IMR-90 (cell line): ENCODE results near the gene TSPAN4. TPM values are rescaled to one million over a fixed set of nuclear protein-coding genes. Genes with fewer than 3 reads are reported as not detected.

Experiments
- ATAC-seq: fragments of 200-7000 bp; cut with Tn5 transposase; 2 replicates; pipeline ENCODE4 v1.9.1; 2020; ENCODE audit warnings: low read depth, mild to moderate bottlenecking, moderate library complexity
- BruUV-seq: library from RNA; stranded (reverse); fragments of 400-500 nt; replicated peaks from 2 replicates; lab custom pipeline; 2021; lab: Mats Ljungman, UMichigan
- CTCF ChIA-PET: fragments of 300-600 bp; formaldehyde crosslinking; extraction: SDS; loops from one replicate; lab custom pipeline; 2021; ENCODE audit warnings: antibody characterized with exemption; lab: Yijun Ruan, JAX
- POLR2A ChIA-PET: fragments of 300-600 bp; sonication (Branson Sonifier 250); formaldehyde crosslinking; loops from one replicate; lab custom pipeline; 2022; ENCODE audit warnings: antibody characterized with exemption; ENCODE audit not compliant: unreplicated experiment; lab: Charles Lee
- DNase-seq: peaks from one replicate; pipeline ENCODE4 v3.0.0; 2013
- H2AFZ ChIP-seq: replicated peaks from 2 replicates; pipeline ENCODE3; 2013; ENCODE audit warnings: low read length, mild to moderate bottlenecking; ENCODE audit not compliant: poor library complexity
- H2AK5ac ChIP-seq: 2 replicates; pipeline ENCODE4 v1.6.1; 2013; ENCODE audit warnings: low read depth, low read length, inconsistent platforms
- H2AK9ac ChIP-seq: replicated peaks from 2 replicates; pipeline ENCODE3; 2013; ENCODE audit warnings: mild to moderate bottlenecking, low read depth, low read length, moderate library complexity; ENCODE audit not compliant: poor library complexity
- H2BK120ac ChIP-seq: 2 replicates; pipeline ENCODE4 v1.6.1; 2013; ENCODE audit warnings: low read depth, low read length, inconsistent platforms
- H2BK15ac ChIP-seq: 3 replicates; pipeline ENCODE4 v1.6.1; 2013; ENCODE audit warnings: low read depth, low read length, inconsistent platforms
- H2BK20ac ChIP-seq: 2 replicates; pipeline ENCODE4 v1.6.1; 2013; ENCODE audit warnings: low read depth, mild to moderate bottlenecking, inconsistent platforms, low read length, moderate library complexity
- H2BK5ac ChIP-seq: 2 replicates; pipeline ENCODE4 v1.6.1; 2013; ENCODE audit warnings: mild to moderate bottlenecking, low read depth, low read length, inconsistent platforms; ENCODE audit not compliant: poor library complexity, severe bottlenecking
- H3K14ac ChIP-seq: replicated peaks from 2 replicates; pipeline ENCODE4 v1.6.1; 2013; ENCODE audit warnings: low read depth, low read length, inconsistent platforms
- H3K18ac ChIP-seq: 2 replicates; pipeline ENCODE4 v1.6.1; 2013; ENCODE audit warnings: low read depth, low read length, control low read depth
- H3K23ac ChIP-seq: 2 replicates; pipeline ENCODE4 v1.6.1; 2013; ENCODE audit warnings: low read depth, low read length, inconsistent platforms
- H3K27ac ChIP-seq: 2 replicates; pipeline ENCODE4 v1.5.1; 2013; ENCODE audit warnings: mild to moderate bottlenecking, control low read depth, low read length; ENCODE audit not compliant: insufficient read depth
- H3K27me3 ChIP-seq: 2 replicates; pipeline ENCODE4 v1.6.1; 2013; ENCODE audit warnings: low read length; ENCODE audit not compliant: control insufficient read depth, insufficient read depth
- H3K36me3 ChIP-seq: 2 replicates; pipeline ENCODE4 v1.6.1; 2013; ENCODE audit warnings: low read length, mixed read lengths; ENCODE audit not compliant: control insufficient read depth, insufficient read depth
- H3K4ac ChIP-seq: 2 replicates; pipeline ENCODE4 v1.6.1; 2013; ENCODE audit warnings: low read depth, low read length, inconsistent platforms
- H3K4me1 ChIP-seq: 2 replicates; pipeline ENCODE4 v1.6.1; 2013; ENCODE audit warnings: low read length, mixed read lengths; ENCODE audit not compliant: control insufficient read depth, insufficient read depth
- H3K4me2 ChIP-seq: 2 replicates; pipeline ENCODE4 v1.6.1; 2013; ENCODE audit warnings: low read depth, mild to moderate bottlenecking, control low read depth, low read length, moderate library complexity
- H3K4me3 ChIP-seq: 2 replicates; pipeline ENCODE4 v1.5.1; 2013; ENCODE audit warnings: low read depth, mild to moderate bottlenecking, control low read depth, low read length, moderate library complexity; ENCODE audit not compliant: insufficient read depth
- H3K56ac ChIP-seq: 2 replicates; pipeline ENCODE4 v1.6.1; 2013; ENCODE audit warnings: low read length, inconsistent platforms; ENCODE audit not compliant: insufficient read depth; ENCODE audit errors: extremely low read depth
- H3K79me1 ChIP-seq, 2 experiments: 2 replicates each; pipeline ENCODE4 v1.6.1; 2013; ENCODE audit warnings: low read length in 2 of 2, inconsistent platforms in 1 of 2, low read depth in 1 of 2
- H3K9ac ChIP-seq: 2 replicates; pipeline ENCODE4 v1.6.1; 2013; ENCODE audit warnings: low read depth, low read length, control low read depth
- H3K9me1 ChIP-seq: 2 replicates; pipeline ENCODE4 v1.6.1; 2013; ENCODE audit warnings: low read length, inconsistent platforms; ENCODE audit not compliant: insufficient read depth
- H3K9me3 ChIP-seq: 2 replicates; pipeline ENCODE4 v1.6.1; 2013; ENCODE audit warnings: low read length; ENCODE audit not compliant: control insufficient read depth, insufficient read depth
- H4K20me1 ChIP-seq: 2 replicates; pipeline ENCODE4 v1.6.1; 2013; ENCODE audit warnings: low read length, inconsistent platforms; ENCODE audit not compliant: insufficient read depth
- H4K5ac ChIP-seq: 2 replicates; pipeline ENCODE4 v1.6.1; 2013; ENCODE audit warnings: mild to moderate bottlenecking, low read depth, low read length, control low read depth
- H4K8ac ChIP-seq, 2 experiments: 2 replicates each; pipeline ENCODE4 v1.6.1; 2013; ENCODE audit warnings: low read depth in 2 of 2, low read length in 2 of 2, control low read depth in 1 of 2, inconsistent platforms in 1 of 2
- H4K91ac ChIP-seq: 2 replicates; pipeline ENCODE4 v1.6.1; 2013; ENCODE audit warnings: low read depth, low read length, inconsistent platforms; ENCODE audit not compliant: insufficient read depth
- CEBPB ChIP-seq: IDR thresholded peaks from 2 replicates; pipeline ENCODE4 v1.6.1; 2012; ENCODE audit warnings: low read depth, low read length, improper control_type of control experiment
- POLR2A ChIP-seq: IDR thresholded peaks from 2 replicates; pipeline ENCODE4 v1.6.1; 2012; ENCODE audit warnings: mild to moderate bottlenecking, low read depth, low read length
- RAD21 ChIP-seq: IDR thresholded peaks from 2 replicates; pipeline ENCODE4 v1.6.1; 2012; ENCODE audit warnings: low read length, improper control_type of control experiment
- WGBS, 2 experiments: methylation state at CpG; one replicate each; pipeline versions ENCODE4 v1.1.5 to v1.1.7; 2013; ENCODE audit warnings: missing lambda C conversion rate in 2 of 2; ENCODE audit not compliant: insufficient read length in 1 of 2; ENCODE audit errors: extremely low coverage in 2 of 2; 5-methylcytosine and 5-hydroxymethylcytosine counted together
- dilution Hi-C: fragments of 300-500 bp; cut with HindIII; formaldehyde crosslinking; loops from one replicate; pipeline ENCODE4 v1.14.3; 2018; ENCODE audit warnings: low sequenced_read_pairs; ENCODE audit not compliant: unreplicated experiment
- in situ Hi-C: fragments of 300-500 bp; cut with MboI; formaldehyde crosslinking; loops from 3 replicates; pipeline ENCODE4 v1.14.3; 2019; ENCODE audit warnings: low sequenced_read_pairs, inconsistent platforms, mixed read lengths
- intact Hi-C: fragments of 100-400 bp; cut with micrococcal nuclease; formaldehyde crosslinking; loops from 2 replicates; pipeline ENCODE4 v1.10.0; 2022
- polyA plus RNA-seq, 3 experiments: library from polyadenylated mRNA; depleted of rRNA; stranded (reverse); fragments of >200 nt; gene quantifications; 2 replicates each; pipeline ENCODE4 v1.2.3, GENCODE V29; 2012; ENCODE audit warnings: low replicate concordance in 1 of 3
- total RNA-seq: library from RNA; depleted of rRNA; stranded (reverse); fragments of >200 nt; gene quantifications from 2 replicates; pipeline ENCODE4 v1.2.3, GENCODE V29; 2012
- TF ChIP-seq, protein P1 (sequence below): conservative IDR thresholded peaks from 2 replicates; pipeline ENCODE4 v1.5.1; 2012; ENCODE audit warnings: mild to moderate bottlenecking, low read depth, low read length, improper control_type of control experiment

The TSPAN4 gene
- total and polyA plus RNA-seq, 2 of the 4 experiments (the other 2 are of a cell fraction) = 161 to 293 TPM

DNA sequence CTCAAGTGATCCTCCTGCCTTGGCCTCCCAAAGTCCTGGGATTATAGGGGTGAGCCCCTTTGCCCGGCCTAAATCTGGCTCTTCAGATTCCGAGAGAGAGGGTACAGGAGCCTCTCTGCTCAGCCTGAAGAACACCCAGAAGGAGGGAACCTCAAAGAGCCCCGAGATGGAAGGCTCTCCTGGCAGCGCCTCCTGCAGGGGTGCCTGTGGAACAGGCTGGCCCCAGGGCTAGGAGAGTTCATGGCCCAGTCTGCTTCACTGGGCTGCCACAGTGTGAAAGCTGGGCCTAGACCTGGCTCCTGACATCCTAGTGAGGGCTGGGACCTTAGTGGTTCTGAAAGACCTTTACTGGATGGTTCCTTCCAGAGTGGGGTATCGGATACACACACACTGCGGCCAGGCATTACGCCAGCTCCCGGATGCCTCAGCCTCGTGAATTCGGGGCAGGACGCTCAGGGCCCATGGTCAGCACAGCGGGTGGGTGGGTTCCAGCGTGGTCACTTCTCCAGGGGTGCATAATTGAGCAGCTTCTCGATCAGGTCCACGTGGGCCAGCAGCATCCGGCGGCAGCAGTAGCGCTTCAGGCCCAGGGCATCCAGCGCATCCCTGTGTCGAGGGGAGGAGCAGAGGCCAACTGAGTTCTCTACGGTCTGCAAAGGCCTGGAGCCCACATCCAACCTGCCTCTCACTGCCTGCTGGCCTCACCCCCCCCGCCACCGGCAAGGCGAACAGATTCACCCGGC, 2.6 kb upstream of the TSPAN4 start:
- Histone ChIP-seq H3K23ac (peak overlapping the region; percentile 72; the same call in 1 of the 2 replicates), H2AFZ (peak overlapping the region; percentile 15), H3K9me3 (no peaks in the 10 kb centered on the region), H3K4me3 (no peak overlapping the region), H4K91ac (no peak overlapping the region), H3K4me2 (peak overlapping the region; percentile 87; the same call in 1 of the 2 replicates), H4K5ac (no peak overlapping the region), H2BK120ac (no peak overlapping the region), H3K27me3 (no peaks in the 10 kb centered on the region), H3K27ac (0 out of 2 replicates have a peak overlapping the region, but pooled peaks have one; percentile 4), H2AK9ac (peak overlapping the region; percentile 34), H2AK5ac (no peak overlapping the region), H2BK5ac (no peak overlapping the region), H4K8ac (0 out of 4 replicates have a peak overlapping the region, but pooled peaks of 1 of the 2 experiments have one; percentile 28), H3K56ac (no peak overlapping the region), H3K18ac (no peak overlapping the region), H3K14ac (no peak overlapping the region), H3K4ac (no peak overlapping the region), H2BK15ac (no peak overlapping the region), H3K36me3 (peaks cover 52% of the 10 kb centered on the region), H2BK20ac (no peak overlapping the region), H3K4me1 (peaks cover 22% of the 10 kb centered on the region), H3K9me1 (peaks cover 22% of the 10 kb centered on the region), H3K9ac (no peak overlapping the region; the same call in 1 of the 2 replicates), H4K20me1 (peaks cover 71% of the 10 kb centered on the region), H3K79me1 (peaks cover 16 to 67% of the 10 kb centered on the region in 2 experiments; a peak in 3 of 4 replicates)
- in situ Hi-C loops = no loop called here
- dilution Hi-C loops = no loop called here
- TF ChIP-seq CEBPB (no peak), POLR2A (no peak), RAD21 (0 out of 2 replicates have a peak, but pooled peaks have one; percentile 4)
- TF ChIP-seq, protein P1, sequence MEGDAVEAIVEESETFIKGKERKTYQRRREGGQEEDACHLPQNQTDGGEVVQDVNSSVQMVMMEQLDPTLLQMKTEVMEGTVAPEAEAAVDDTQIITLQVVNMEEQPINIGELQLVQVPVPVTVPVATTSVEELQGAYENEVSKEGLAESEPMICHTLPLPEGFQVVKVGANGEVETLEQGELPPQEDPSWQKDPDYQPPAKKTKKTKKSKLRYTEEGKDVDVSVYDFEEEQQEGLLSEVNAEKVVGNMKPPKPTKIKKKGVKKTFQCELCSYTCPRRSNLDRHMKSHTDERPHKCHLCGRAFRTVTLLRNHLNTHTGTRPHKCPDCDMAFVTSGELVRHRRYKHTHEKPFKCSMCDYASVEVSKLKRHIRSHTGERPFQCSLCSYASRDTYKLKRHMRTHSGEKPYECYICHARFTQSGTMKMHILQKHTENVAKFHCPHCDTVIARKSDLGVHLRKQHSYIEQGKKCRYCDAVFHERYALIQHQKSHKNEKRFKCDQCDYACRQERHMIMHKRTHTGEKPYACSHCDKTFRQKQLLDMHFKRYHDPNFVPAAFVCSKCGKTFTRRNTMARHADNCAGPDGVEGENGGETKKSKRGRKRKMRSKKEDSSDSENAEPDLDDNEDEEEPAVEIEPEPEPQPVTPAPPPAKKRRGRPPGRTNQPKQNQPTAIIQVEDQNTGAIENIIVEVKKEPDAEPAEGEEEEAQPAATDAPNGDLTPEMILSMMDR = peak; percentile 32
- intact Hi-C loops = loop anchor here (10.0 kb wide), 1 partner anchor 215 kb away; no protein-coding TSS in a partner anchor
- CTCF ChIA-PET = interaction anchor here (0.6 to 1.0 kb wide), 2 partner anchors 8 to 602 kb away, joined by 3 read pairs; no protein-coding TSS in a partner anchor
- no peak for ATAC-seq
- no peak for DNase-seq
- 90% methylated on average over 11 of the region's 25 CpGs; no CpG with 5 or more reads in 1 of the 2 experiments for WGBS, 2 experiments
- BruUV-seq = TSS peak; percentile 66
- POLR2A ChIA-PET = no interaction called here
